ENCODE data around the gene CLCN7. TPM values are rescaled to one million over a fixed set of nuclear protein-coding genes. Genes with fewer than 3 reads are reported as not detected.

Gene CLCN7
- total RNA-seq, 2 donors from 2014 or later, result 27.2 to 115 TPM

DNA sequence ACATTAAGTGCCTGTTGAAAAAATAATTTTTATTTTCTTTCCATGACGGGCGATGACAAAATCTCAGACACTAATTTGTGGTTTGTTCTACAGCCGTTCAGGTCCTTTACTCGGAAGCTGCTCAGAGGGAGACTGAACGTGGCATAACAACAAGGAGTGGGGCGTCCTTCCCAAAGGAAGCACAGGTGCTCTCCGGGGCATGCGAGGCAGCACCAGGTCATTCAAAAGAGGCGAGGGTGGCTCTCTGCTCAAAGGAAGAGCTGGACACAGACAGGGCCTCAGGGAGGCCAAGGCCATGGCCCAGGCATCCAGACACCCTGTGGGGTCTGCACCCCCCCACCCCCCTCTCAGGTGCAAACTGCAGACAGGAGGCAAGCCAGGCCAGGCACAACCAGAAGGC lies 76.5 kb downstream of the CLCN7 start:
- Histone ChIP-seq H3K9me3 (no peaks in the 10 kb centered on the region), H3K36me3 (replicated peaks in 1 of 2; ENCODE audit: insufficient read depth in 1 of 2, low read depth in 2 of 2) (peaks cover 0 to 18% of the 10 kb centered on the region in 2 donors)
- WGBS, 2 donors, result 91 to 94% methylated on average over 8 to 9 of the region's 9 CpGs

DNA sequence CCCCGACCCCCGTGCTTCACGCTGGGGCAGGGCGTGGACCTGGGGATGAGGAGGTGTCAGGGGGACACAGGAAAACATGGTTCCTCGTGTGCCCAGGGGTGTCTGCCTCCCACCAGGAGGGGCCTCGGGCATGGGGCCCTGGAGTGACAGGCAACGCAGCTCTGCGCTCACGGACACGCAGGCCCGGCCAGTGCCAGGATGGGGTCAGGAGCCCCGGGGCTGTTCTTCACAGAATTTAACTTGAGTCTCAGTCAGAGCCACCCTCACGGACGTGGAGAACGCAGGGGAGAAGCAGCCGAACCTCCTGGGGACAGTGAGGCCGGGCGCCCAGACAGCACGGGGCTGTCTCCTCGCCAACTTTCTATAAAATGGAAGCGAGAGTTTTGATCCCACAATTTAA lies 77.0 kb downstream of the CLCN7 start:
- H3K27ac ChIP-seq, result no peak overlapping the region
- no peaks in the 10 kb centered on the region for H3K27me3 ChIP-seq
- intact Hi-C loops (cut with DNase I), result no loop called here
- ATAC-seq (no peak), DNase-seq (no peak)
- no peak overlapping the region for H3K4me3 ChIP-seq
- no peaks in the 10 kb centered on the region for H3K4me1 ChIP-seq
- no peaks in the 10 kb centered on the region for H3K9me3 ChIP-seq
- peaks cover 0 to 18% of the 10 kb centered on the region in 2 donors for H3K36me3 ChIP-seq (replicated peaks in 1 of 2; ENCODE audit: insufficient read depth in 1 of 2, low read depth in 2 of 2)
- 89 to 93% methylated on average over 14 to 17 of the region's 21 CpGs for WGBS, 2 donors
- TF ChIP-seq CTCF (IDR thresholded peaks at IDR 0.05) (no peak), POLR2A (IDR thresholded peaks at IDR 0.05) (no peak)

More for the DNA sequence above, 76.5 kb downstream of the CLCN7 start:
- H3K27me3 ChIP-seq, result no peaks in the 10 kb centered on the region
- no peaks in the 10 kb centered on the region for H3K4me1 ChIP-seq
- intact Hi-C loops (cut with DNase I), result no loop called here
- no peak overlapping the region for H3K27ac ChIP-seq
- H3K4me3 ChIP-seq, result no peak overlapping the region
- ATAC-seq, result no peak
- TF ChIP-seq CTCF (IDR thresholded peaks at IDR 0.05) (no peak), POLR2A (IDR thresholded peaks at IDR 0.05) (no peak)
- DNase-seq, result no peak

DNA sequence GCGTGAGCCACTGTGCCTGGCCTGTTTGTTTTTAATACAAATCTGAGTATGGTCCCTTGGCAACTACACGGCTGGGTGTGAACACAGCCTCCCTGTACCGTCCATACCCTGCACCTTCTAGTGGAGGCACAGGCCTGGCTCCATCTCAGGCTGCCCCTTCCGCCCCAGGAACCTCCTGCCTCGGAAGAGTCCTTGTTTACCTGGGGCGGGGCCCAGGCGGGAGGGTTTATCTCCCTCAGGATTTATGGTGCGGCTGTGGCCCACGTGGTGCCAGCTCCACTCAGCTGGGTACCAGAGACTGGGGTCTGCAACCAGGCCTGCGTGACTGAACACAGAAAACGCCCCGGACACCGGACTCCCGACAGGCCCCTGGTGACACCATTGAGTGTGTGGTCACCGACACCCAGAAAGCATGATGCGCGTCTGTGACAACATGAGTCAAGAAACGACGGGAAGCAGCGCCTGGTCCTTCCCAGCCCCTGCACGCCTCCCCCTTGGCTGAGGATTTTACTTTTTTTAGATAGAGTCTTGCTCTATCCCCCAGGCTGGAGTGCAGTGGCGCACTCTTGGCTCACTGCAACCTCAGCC lies 79.3 kb downstream of the CLCN7 start:
- Histone ChIP-seq H3K36me3 (replicated peaks in 1 of 2; ENCODE audit: insufficient read depth in 1 of 2, low read depth in 2 of 2) (peaks cover 0 to 7% of the 10 kb centered on the region in 2 donors), H3K9me3 (no peaks in the 10 kb centered on the region), H3K4me1 (no peaks in the 10 kb centered on the region), H3K27ac (no peak overlapping the region), H3K27me3 (no peaks in the 10 kb centered on the region), H3K4me3 (no peak overlapping the region)
- no peak for ATAC-seq
- intact Hi-C loops (cut with DNase I), result no loop called here
- no peak for DNase-seq
- TF ChIP-seq POLR2A (IDR thresholded peaks at IDR 0.05) (no peak), CTCF (IDR thresholded peaks at IDR 0.05) (no peak)
- 88 to 96% methylated on average over 12 to 22 of the region's 22 CpGs for WGBS, 2 donors

Other genes starting within 250 kb of the CLCN7 start
- gene TPSG1, start 249.8 kb downstream of the CLCN7 start, total RNA-seq, result not detected
- 10 to 100 TPM in 1 of 2 donors, 1 to 10 TPM in 1; 4.4 to 21.8 TPM for gene TPSB2, start 244.8 kb downstream of the CLCN7 start, total RNA-seq
- gene TPSAB1, start 234.3 kb downstream of the CLCN7 start, total RNA-seq, result 10 to 100 TPM; 23.6 to 53.4 TPM
- gene TPSD1, start 219.0 kb downstream of the CLCN7 start, total RNA-seq, result 1 to 10 TPM in 1 of 2 donors, not detected in 1; 1.6 TPM
- gene UBE2I, start 165.4 kb downstream of the CLCN7 start, total RNA-seq, result 10 to 100 TPM; 25.9 to 81.7 TPM
- gene BAIAP3, start 141.4 kb downstream of the CLCN7 start, total RNA-seq, result 10 to 100 TPM in 1 of 2 donors, 1 to 10 TPM in 1; 7.0 to 20.8 TPM
- gene TSR3, start 123.2 kb downstream of the CLCN7 start, total RNA-seq, result 10 to 100 TPM; 70.5 to 98.8 TPM
- 10 to 100 TPM; 38.1 to 98.2 TPM for gene GNPTG, start 123.1 kb downstream of the CLCN7 start, total RNA-seq
- 10 to 100 TPM; 11.2 to 21.4 TPM for gene UNKL, start 60.3 kb downstream of the CLCN7 start, total RNA-seq
- gene UQCC4, start 54.3 kb downstream of the CLCN7 start, total RNA-seq, result 1 to 10 TPM in 1 of 2 donors, under 1 TPM in 1; 0.99 to 3.9 TPM
- gene PERCC1, start 44.0 kb downstream of the CLCN7 start, total RNA-seq, result not detected
- gene CCDC154, start 30.5 kb downstream of the CLCN7 start, total RNA-seq, result 1 to 10 TPM; 2.1 to 2.3 TPM
- gene PTX4, start 13.9 kb upstream of the CLCN7 start, total RNA-seq, result not detected
- gene TELO2, start 18.3 kb upstream of the CLCN7 start, total RNA-seq, result 10 to 100 TPM; 25.4 to 76.5 TPM
- 10 to 100 TPM; 23.6 to 25.1 TPM for gene TMEM204, start 58.6 kb upstream of the CLCN7 start, total RNA-seq
- gene IFT140, start 137.0 kb upstream of the CLCN7 start, total RNA-seq, result 10 to 100 TPM; 16.9 to 35.6 TPM
- gene CRAMP1, start 137.3 kb upstream of the CLCN7 start, total RNA-seq, result 10 to 100 TPM in 1 of 2 donors, 1 to 10 TPM in 1; 8.6 to 17.8 TPM
- 10 to 100 TPM; 15.5 to 24.4 TPM for gene JPT2, start 203.3 kb upstream of the CLCN7 start, total RNA-seq
- gene MAPK8IP3, start 231.2 kb upstream of the CLCN7 start, total RNA-seq, result 100 to 1,000 TPM in 1 of 2 donors, 10 to 100 TPM in 1; 79.9 to 103 TPM

Data from body of pancreas (tissue), 4 donors.